Activated naive CD8-positive, alpha-beta T cell treated with anti-CD3 and anti-CD28 coated beads, Interleukin-2, amount 10 ng/mL, durations not matched to agents 7 days and 5 days (primary cell): Measurements from ENCODE around the gene PLCB4. TPM values are rescaled to one million over a fixed set of nuclear protein-coding genes. Genes with fewer than 3 reads are reported as not detected.

Experiments
- ATAC-seq: fragments of 150-1000 bp; cut with Tn5 transposase; one replicate; pipeline ENCODE4 v1.10.0; 2021; ENCODE audit warnings: low read depth, moderate library complexity
- POLR2A ChIA-PET: fragments of 350-600 bp; sonication (Branson Sonifier 250); formaldehyde crosslinking; loops from one replicate; lab custom pipeline; 2021; ENCODE audit warnings: antibody characterized with exemption; lab: Charles Lee
- DNase-seq: peaks from one replicate; pipeline ENCODE4 v3.0.0; 2021
- H3K27ac Mint-ChIP-seq: one replicate; pipeline ENCODE4 v1.8.0; 2022; ENCODE audit warnings: mild to moderate bottlenecking, mixed read lengths
- H3K27me3 Mint-ChIP-seq: one replicate; pipeline ENCODE4 v1.8.0; 2022; ENCODE audit warnings: mild to moderate bottlenecking, moderate library complexity, mixed read lengths
- H3K36me3 Mint-ChIP-seq: one replicate; pipeline ENCODE4 v1.8.0; 2021; ENCODE audit warnings: mild to moderate bottlenecking, mixed read lengths
- H3K4me1 Mint-ChIP-seq: one replicate; pipeline ENCODE4 v1.8.0; 2021; ENCODE audit warnings: mixed read lengths
- H3K4me3 Mint-ChIP-seq: one replicate; pipeline ENCODE4 v1.8.0; 2022; ENCODE audit warnings: mild to moderate bottlenecking, moderate library complexity, mixed read lengths
- H3K9me3 Mint-ChIP-seq: one replicate; pipeline ENCODE4 v1.8.0; 2021; ENCODE audit warnings: mixed read lengths
- total RNA-seq, 2 experiments: library from RNA; stranded (reverse); gene quantifications; one replicate each; pipeline ENCODE4 v1.2.3, GENCODE V29; 2021

Gene PLCB4
- total RNA-seq, 2 experiments from 2014 or later, result not detected

DNA sequence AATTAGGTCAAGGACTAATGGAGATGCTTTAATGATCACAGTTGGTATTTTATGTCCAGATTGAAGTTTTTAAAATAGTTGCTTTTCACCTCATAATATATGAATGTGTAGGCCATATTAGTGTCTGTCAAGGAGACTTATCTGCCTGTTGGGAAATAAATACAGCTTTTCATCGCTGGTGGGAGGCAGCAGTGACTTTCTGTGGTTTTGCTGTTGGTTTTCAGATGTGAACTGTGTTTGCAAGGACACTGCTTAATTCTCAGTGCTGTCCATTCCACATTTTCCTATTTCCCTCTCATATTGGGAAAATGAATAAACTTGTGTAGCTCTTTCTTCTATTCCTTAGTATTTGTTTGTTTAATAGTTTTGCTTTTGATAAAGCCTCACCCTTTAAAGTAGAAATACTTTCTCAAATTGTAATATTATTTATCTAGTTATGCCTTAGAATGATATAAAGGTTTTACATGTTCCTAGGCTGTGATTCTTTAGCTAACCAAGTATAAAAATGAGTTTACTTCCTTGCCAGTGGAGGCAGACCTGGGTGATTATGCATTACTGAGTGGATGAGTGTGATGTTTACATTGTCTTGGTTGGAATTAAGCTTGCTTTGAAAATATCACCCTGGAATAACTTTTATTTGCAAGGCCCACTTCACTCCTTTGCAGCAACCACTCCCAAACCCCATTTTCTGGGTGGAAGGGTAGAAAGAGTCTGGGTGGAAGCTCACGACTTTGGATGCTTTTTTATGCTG, 3.3 kb downstream of the PLCB4 start:
- peaks cover 2% of the 10 kb centered on the region for H3K4me1 Mint-ChIP-seq
- peaks cover 1% of the 10 kb centered on the region for H3K36me3 Mint-ChIP-seq
- peaks cover 22% of the 10 kb centered on the region for H3K27me3 Mint-ChIP-seq
- peaks cover 1% of the 10 kb centered on the region for H3K9me3 Mint-ChIP-seq
- no peak overlapping the region for H3K4me3 Mint-ChIP-seq
- POLR2A ChIA-PET, result no interaction called here
- DNase-seq, result no peak
- H3K27ac Mint-ChIP-seq, result no peak overlapping the region
- ATAC-seq, result no peak

DNA sequence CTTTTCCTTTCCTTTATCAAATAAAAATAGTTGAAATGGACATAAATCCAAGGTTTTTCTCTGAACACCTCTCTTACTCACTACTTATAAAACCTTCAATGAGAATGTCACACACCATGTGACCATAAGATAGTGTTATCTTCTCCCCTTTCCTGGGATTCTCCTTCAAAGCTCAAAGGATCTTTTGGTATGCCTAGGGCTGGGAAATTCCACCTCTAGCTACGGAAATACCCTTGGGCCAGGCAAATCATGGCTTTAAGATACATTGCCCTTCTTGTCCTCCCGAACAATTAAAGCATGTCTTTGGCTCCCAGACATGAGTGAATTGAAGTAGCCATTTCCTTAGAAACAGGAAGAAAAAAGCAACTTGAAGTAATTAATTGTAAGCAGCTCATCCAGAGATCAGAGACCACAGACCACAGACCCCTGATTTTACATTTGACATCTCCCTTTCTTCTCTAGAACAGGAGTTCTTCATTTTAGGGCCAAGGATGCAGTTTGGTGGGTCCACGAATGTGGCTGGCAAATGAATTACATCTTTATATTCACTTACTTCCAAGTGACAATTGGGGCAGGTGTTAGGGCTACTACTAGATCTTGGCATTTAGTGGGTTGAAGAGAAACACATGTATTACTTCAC, 4.1 kb downstream of the PLCB4 start:
- ATAC-seq, result no peak
- peaks cover 16% of the 10 kb centered on the region for H3K27me3 Mint-ChIP-seq
- peaks cover 1% of the 10 kb centered on the region for H3K9me3 Mint-ChIP-seq
- POLR2A ChIA-PET, result no interaction called here
- no peak overlapping the region for H3K27ac Mint-ChIP-seq
- peaks cover 2% of the 10 kb centered on the region for H3K4me1 Mint-ChIP-seq
- peaks cover 1% of the 10 kb centered on the region for H3K36me3 Mint-ChIP-seq
- no peak overlapping the region for H3K4me3 Mint-ChIP-seq
- no peak for DNase-seq

DNA sequence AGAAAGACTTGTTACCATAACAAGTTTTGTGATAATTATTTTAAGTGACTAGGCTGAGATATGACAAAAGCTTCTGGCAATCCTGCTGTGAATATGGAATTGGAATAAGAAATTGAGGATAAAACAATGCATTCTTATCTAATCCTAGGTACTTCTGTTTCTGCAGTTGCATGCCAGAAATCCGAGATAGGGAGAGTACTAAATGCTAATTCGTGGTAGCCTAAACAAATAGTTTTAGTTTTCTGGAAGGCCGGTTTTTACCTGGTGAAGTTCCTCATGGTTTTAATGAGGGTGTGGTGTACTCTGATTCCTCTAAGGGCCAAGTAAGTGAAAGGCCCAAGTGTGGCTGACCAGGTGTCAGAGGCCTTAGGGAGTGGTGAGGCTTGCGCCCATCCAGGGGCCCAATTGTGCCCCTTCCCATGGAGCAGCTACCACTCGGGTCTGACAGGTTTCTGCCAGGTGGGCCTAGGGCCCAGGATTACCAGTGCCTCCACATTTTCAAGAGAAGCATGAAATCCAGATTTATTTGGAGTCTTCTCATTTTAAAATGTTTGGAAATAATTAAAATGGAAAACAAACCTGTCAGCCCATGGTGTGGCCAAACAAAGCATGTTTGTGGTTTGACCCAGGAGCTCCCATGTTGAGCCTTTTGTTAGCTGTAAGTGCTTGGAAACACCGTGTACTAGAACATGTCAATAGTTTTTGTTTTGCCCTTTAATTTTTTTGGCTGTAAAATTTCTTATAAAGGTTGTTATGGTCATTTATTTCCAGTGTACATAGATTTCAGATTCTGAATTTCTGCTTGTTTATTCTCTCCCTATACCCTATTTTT, 6.6 kb downstream of the PLCB4 start:
- Mint-ChIP-seq H3K4me1 (no peaks in the 10 kb centered on the region), H3K9me3 (no peaks in the 10 kb centered on the region), H3K27me3 (peaks cover 1% of the 10 kb centered on the region), H3K36me3 (no peaks in the 10 kb centered on the region), H3K4me3 (no peak overlapping the region), H3K27ac (no peak overlapping the region)
- POLR2A ChIA-PET, result no interaction called here
- no peak for DNase-seq
- ATAC-seq, result no peak

DNA sequence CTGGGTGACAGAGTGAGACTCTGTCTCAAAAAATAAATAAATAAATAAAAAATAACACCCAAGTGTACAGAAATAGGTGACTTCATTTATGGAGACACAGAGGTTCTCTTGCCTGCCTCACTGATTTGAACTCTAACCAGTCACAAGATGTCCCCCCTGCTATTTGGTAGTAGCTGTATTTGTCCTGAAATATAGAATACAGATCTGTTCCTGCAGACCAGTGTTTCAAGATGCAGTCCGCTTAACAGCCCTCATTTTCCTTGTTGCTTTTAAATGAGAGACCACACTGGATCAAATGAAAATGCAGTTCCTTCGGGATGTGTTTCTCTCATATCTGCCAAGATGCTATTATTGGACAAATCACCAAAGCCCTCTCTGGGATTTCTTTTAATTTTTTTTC, 7.6 kb downstream of the PLCB4 start:
- no peaks in the 10 kb centered on the region for H3K36me3 Mint-ChIP-seq

DNA sequence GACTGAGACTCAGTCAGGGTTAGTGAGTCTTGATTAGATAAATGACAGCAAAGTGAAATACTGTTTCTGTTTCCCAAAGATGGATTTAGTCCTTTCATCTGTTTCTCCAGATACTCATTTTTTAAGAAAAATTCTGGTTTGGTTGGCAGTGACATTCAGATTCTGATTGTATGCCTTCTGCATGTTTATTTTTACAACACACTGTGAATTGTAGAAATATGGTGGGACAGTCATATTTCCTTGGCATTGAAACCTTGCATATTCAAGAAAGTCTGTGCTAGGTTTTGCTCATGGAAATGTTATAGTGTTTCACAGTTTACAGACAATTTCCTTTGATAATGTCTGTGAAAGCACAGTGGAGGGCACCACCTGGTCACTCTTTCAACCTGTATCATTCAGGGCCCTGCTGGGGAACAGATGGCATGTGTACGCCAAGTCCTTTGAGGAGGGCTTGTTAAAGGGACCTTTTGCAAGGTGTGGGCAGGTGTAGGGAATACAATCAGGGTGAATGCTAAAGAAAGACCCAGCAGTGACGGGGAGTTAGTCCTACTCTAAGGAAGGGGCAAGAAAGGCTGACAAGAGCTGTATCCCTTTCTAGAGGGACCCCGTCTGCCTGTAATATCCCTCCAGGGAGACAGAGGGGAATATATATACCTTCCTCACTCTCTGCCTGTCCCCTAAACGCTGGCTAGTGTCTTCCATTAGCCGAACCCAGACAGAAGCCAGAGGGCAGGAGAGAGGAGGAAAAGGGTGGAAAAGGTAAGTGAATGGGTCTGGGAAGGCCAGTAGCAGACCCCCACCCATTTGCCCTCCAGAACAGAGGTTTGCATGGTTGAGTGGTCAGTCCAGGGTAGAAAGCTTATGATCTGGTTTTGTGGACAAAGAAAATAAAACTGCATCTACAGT, 10.2 kb downstream of the PLCB4 start:
- POLR2A ChIA-PET, result no interaction called here
- no peaks in the 10 kb centered on the region for H3K4me1 Mint-ChIP-seq
- no peak overlapping the region for H3K4me3 Mint-ChIP-seq
- DNase-seq, result no peak
- ATAC-seq, result no peak
- H3K27me3 Mint-ChIP-seq, result no peaks in the 10 kb centered on the region
- H3K27ac Mint-ChIP-seq, result no peak overlapping the region
- no peaks in the 10 kb centered on the region for H3K36me3 Mint-ChIP-seq
- H3K9me3 Mint-ChIP-seq, result no peaks in the 10 kb centered on the region

More for the DNA sequence above, 7.6 kb downstream of the PLCB4 start:
- Mint-ChIP-seq H3K27ac (no peak overlapping the region), H3K4me1 (no peaks in the 10 kb centered on the region), H3K4me3 (no peak overlapping the region), H3K27me3 (no peaks in the 10 kb centered on the region), H3K9me3 (no peaks in the 10 kb centered on the region)
- POLR2A ChIA-PET, result no interaction called here
- ATAC-seq (no peak), DNase-seq (no peak)

DNA sequence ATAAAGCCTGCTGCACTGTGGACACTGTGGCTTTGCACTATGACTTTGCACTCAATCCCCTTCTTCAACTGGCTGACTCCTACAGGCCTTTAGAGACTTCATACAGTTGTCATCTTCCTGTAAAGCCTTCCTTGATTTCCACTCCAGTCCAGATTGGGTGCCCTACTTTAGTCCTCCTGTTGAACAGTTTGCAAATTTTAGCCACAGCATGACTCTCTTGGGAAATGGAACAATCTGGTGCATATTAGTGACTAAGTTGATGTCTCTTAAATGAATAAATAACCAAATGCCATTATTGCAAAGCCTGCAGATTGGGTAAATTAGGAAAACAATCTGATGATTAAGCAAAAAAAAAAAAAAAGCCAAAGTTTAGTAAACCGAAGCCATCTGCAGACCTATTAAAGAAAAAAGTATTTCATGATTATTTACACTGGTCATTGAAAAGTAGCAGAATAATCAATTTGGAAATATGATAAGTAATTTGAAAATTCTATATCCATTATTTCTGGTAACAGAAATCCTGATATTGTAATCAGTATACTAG, 12.6 kb downstream of the PLCB4 start:
- Mint-ChIP-seq H3K27ac (no peak overlapping the region), H3K9me3 (no peaks in the 10 kb centered on the region), H3K27me3 (no peaks in the 10 kb centered on the region), H3K36me3 (no peaks in the 10 kb centered on the region), H3K4me1 (no peaks in the 10 kb centered on the region), H3K4me3 (no peak overlapping the region)
- no peak for DNase-seq
- ATAC-seq, result no peak
- POLR2A ChIA-PET, result no interaction called here

DNA sequence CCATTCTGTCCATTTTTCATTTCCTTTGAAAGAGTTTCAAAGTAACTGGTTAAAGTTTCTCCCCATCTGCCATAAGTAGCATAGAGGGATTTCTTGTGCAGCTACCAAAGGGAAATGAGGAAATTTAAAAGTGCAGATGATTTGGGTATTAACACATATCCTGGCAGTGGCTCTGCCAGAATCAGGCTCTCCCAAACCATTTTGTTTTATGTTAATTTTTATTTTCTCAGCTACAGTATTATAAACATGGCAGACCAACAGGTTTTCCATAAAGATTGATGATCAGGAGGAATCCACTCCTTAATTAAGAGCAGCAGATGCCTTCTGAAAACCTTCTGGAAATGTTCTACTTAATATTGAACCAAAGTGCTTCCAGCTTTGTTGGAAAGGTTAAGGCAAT, 13.9 kb downstream of the PLCB4 start:
- H3K9me3 Mint-ChIP-seq, result no peaks in the 10 kb centered on the region
- ATAC-seq (no peak), DNase-seq (no peak)
- POLR2A ChIA-PET, result no interaction called here
- no peaks in the 10 kb centered on the region for H3K36me3 Mint-ChIP-seq
- H3K4me1 Mint-ChIP-seq, result no peaks in the 10 kb centered on the region
- H3K27me3 Mint-ChIP-seq, result no peaks in the 10 kb centered on the region
- no peak overlapping the region for H3K27ac Mint-ChIP-seq
- no peak overlapping the region for H3K4me3 Mint-ChIP-seq

DNA sequence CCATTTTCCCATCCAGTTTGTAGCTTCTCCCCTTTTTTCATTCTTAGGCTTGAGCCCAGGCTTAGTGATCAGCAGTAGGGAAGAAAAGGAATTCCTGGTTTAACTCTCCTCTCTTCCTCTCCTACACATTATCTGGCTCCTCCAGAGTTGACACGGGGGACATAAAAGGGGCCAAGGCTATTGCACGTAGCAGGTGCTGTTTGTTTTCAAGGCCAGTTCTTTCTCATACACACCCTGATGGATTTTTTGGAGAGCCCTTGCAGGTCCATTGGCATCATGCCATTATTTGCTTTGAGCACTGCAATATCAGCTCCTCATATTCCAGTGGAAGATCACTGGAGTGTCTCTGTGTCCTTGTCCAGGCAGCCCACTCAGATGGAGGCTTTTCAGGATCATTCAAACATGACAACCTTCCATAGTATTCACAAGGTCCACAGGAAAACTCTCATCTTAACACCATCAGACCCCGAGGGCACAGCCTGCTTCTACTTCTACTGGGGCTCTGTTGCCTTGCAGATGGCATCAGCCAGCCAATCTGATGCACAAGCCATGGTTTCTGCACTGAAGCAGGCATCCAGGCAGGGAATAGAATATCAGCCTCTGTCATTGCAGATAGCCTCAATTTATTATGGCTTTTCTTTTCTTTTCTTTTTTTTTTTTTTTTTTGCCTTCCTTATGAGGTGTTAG, 18.8 kb downstream of the PLCB4 start:
- POLR2A ChIA-PET, result no interaction called here
- no peak for ATAC-seq
- H3K27ac Mint-ChIP-seq, result no peak overlapping the region
- no peak for DNase-seq
- H3K36me3 Mint-ChIP-seq, result no peaks in the 10 kb centered on the region
- no peaks in the 10 kb centered on the region for H3K4me1 Mint-ChIP-seq
- no peak overlapping the region for H3K4me3 Mint-ChIP-seq
- no peaks in the 10 kb centered on the region for H3K9me3 Mint-ChIP-seq
- H3K27me3 Mint-ChIP-seq, result no peaks in the 10 kb centered on the region

DNA sequence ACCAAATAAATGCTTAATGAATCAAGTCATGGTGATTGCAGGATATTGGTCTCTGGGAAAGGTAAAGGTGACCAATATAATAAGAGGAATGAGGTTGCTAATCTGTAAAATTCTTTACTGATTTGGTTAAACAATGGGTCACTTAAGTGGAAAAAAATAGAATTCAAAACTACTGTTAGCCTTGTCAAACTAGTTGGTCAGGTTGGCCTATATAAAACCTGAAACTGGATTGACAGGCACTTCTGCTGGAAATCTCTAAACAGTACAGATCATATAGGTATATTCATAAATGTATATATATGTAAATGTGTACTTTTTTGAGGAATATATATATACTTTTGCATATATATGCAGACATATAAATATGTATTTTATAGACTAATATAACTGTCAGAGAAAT, 19.7 kb downstream of the PLCB4 start:
- no peak overlapping the region for H3K27ac Mint-ChIP-seq
- H3K36me3 Mint-ChIP-seq, result no peaks in the 10 kb centered on the region
- no peak overlapping the region for H3K4me3 Mint-ChIP-seq
- ATAC-seq (no peak), DNase-seq (no peak)
- POLR2A ChIA-PET, result no interaction called here
- no peaks in the 10 kb centered on the region for H3K27me3 Mint-ChIP-seq
- no peaks in the 10 kb centered on the region for H3K4me1 Mint-ChIP-seq
- H3K9me3 Mint-ChIP-seq, result no peaks in the 10 kb centered on the region

DNA sequence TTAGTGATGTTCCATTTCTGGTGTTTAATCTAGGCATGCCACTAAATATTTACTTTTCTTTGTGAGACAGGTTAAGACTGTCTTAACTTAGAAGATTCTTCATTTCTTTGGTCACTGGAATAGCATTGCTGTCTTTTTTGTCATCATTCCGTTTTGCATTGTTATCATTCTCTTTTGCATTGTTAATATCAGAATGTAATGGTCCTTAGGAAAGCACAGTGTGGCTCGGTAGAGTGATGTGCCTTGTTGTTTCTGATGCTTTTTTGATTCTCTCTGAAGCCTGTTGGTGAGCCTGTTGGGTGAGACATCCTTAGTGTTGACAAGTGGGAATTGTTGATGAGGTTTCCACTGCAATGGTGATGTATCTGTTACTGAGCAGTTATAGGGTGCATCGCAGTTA, 23.2 kb downstream of the PLCB4 start:
- H3K36me3 Mint-ChIP-seq, result no peaks in the 10 kb centered on the region
- no peak for DNase-seq
- no peak for ATAC-seq
- no peaks in the 10 kb centered on the region for H3K27me3 Mint-ChIP-seq
- H3K4me3 Mint-ChIP-seq, result no peak overlapping the region
- H3K27ac Mint-ChIP-seq, result no peak overlapping the region
- H3K4me1 Mint-ChIP-seq, result no peaks in the 10 kb centered on the region
- H3K9me3 Mint-ChIP-seq, result no peaks in the 10 kb centered on the region
- POLR2A ChIA-PET, result no interaction called here

DNA sequence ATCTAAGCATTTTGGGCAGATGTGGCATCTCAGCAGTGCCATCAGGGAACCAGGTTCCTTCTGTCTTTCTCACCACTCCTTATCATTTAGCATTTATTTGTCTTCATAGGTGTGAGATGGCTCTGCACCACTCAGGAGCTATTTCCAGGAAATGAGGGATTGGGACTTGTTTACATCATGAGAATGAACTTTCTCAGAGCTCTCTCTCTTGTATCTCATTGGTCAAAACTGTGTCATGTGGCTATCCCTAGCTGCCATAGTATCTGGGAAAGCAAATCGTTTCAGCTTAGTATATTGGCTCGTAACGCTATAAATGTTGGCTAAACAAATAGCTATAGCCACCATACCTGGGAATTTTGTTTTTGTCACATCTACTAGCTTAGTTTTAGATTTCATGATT, 23.8 kb downstream of the PLCB4 start:
- ATAC-seq (no peak), DNase-seq (no peak)
- H3K27me3 Mint-ChIP-seq, result no peaks in the 10 kb centered on the region
- no peak overlapping the region for H3K4me3 Mint-ChIP-seq
- no peaks in the 10 kb centered on the region for H3K4me1 Mint-ChIP-seq
- POLR2A ChIA-PET, result no interaction called here
- no peaks in the 10 kb centered on the region for H3K36me3 Mint-ChIP-seq
- H3K9me3 Mint-ChIP-seq, result no peaks in the 10 kb centered on the region
- H3K27ac Mint-ChIP-seq, result no peak overlapping the region

DNA sequence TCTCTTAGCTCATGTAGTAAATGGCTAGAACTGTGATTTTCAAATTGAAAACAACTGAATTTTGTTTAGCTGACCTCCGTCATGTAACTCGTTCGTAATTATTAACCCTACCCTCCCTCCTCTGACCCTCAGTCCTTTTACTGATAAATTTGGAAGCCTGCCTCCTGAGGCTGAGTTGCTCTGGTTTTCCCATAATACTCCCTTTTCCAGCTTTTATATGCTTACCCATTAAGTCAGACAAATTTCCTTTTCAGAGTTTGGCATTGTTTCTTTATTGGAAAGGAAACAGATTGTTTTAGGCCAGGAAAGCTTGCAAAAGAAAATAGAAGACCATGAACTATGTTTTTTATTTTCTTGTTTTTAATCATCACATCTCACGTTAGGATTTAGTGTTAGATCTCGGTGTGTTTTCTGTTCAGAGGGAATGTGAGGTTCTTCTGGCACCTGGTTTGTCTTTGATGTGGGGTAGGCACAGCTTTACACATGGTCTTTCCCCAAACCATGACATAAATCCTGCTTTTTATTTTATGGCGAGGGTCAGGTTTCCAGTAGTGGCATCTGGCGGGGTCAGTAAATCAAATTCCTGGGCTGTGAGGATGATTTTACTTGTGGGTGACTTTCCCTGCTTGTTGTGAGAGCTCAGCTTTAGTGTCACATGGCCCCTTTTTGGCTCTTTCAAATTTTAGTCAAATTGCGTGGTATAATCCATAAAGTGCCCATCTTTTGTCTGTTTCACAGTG, 24.5 kb downstream of the PLCB4 start:
- no peaks in the 10 kb centered on the region for H3K27me3 Mint-ChIP-seq
- no peak overlapping the region for H3K27ac Mint-ChIP-seq
- no peak overlapping the region for H3K4me3 Mint-ChIP-seq
- H3K4me1 Mint-ChIP-seq, result no peaks in the 10 kb centered on the region
- ATAC-seq (no peak), DNase-seq (no peak)
- H3K36me3 Mint-ChIP-seq, result no peaks in the 10 kb centered on the region
- POLR2A ChIA-PET, result no interaction called here
- H3K9me3 Mint-ChIP-seq, result no peaks in the 10 kb centered on the region
